ENCODE results near the gene CACNA1B.
A peak's percentile ranks its signal among the peaks of the same experiment; 100 is the strongest.
"Not testable (repeated sequence)": the region's sequence is repeated elsewhere in the genome, so short reads cannot be mapped to it uniquely, and the experiment has no call there.

The CACNA1B gene

DNA sequence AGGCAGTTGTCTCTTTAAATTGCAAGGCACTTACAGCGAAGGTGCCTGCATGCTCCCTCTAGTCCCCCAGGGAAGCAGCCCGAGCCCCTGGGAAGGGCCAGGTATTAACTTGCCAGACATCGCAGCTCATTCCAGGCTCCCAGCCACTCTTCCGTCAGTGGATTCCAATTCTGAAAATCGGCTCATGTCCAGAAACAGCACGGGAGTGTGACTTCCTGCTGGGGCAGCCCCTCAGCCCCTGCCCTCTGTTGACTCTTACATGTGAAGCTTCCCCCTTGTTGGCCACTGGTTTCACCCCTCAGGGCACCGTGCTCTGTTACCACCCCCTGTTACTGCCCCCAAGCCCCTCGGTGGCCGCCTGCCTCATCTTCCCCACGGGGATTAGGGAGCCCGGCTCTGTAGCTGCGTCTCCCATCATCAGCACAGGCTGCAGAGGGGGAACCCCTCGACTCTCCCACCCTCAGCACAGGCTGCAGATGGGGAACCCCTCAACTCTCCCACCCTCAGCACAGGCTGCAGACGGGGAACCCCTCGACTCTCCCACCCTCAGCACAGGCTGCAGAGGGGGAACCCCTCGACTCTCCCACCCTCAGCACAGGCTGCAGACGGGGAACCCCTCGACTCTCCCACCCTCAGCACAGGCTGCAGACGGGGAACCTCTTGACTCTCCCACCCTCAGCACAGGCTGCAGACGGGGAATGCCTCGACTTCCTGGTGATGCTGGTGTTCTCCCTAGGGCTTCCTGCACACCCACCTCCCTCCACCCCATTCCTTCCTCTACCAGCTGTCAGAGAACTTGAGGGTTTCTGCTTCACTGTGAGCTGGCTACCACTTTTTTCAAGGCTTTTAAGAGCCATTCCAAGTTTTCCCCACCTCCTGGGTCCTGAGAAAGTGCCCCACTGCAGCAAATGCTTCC, 11.1 kb upstream of the CACNA1B start:
- DNase-seq = no peak

DNA sequence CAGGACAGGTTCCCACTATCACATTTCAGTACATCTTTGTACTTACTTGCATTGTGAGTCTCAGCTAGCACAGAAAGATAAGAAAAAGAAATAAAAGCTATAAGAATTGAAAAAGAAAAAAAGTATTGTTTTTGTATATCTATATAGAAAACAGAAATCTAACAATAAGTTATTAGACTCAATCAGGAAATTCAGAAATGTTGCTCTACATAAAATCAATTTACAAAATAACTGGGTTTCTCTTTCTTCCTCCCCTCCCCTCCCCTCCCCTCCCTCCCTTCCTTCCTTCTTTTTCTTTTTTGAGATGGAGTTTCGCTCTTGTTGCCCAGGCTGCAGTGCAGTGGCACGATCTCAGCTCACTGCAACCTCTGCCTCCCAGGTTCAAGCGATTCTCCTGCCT, 7.2 kb upstream of the CACNA1B start:
- DNase-seq = no peak

GRCh38 chr9:137872296-137872695, 5.3 kb upstream of the CACNA1B start:
- no peak for DNase-seq

GRCh38 chr9:137873408-137873807, 4.2 kb upstream of the CACNA1B start:
- DNase-seq = no peak

GRCh38 chr9:137873858-137874362, 3.7 kb upstream of the CACNA1B start:
- DNase-seq = no peak

DNA sequence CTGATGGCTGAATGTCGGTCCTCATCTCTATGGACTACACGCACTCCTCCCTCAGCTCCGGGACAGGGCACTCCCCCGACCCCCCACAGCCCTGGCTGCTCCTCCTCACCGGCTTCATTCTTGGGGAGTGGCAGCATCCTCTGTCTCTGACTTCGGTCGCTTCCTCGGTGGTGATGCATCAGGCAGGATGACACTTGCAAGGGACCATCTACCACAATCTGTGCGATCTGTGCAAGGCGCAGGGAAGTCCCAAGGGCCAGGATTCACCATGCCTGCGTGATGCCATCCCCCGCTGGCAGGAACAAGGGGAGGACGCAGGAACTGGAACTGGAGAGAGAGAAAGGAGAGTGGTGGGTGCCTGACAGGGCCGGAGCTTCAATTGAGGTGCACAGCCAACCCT, 2.2 kb upstream of the CACNA1B start:
- DNase-seq = no peak

DNA sequence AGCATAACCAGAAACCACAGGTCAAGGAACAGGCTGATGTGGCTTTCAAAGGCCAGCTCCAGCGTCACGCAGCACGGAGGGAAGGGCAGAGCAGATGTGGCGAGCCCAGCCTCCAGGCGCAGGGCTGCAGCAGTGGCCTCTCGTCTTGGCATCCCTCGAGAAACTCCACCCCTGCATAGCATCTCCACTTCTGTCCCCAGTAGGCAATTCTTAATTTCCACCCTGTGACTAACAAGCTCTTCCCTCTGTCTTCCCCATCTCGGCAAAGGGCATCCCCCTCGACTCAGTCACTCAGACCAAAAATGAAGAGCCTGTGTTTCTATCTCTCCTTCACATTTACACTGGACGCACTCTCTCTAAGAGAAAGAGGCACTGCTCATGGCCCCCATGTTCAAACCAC, 1.7 kb upstream of the CACNA1B start:
- DNase-seq = no peak

- DNase-seq = no peak
Observed at GRCh38 chr9:137876269-137876668, 1.3 kb upstream of the CACNA1B start.

- no peak for DNase-seq
Observed at GRCh38 chr9:137876781-137877386, 698 bp upstream of the CACNA1B start.

GRCh38 chr9:137878146-137878941, 762 bp downstream of the CACNA1B start:
- peak; percentile 34 for DNase-seq

DNA sequence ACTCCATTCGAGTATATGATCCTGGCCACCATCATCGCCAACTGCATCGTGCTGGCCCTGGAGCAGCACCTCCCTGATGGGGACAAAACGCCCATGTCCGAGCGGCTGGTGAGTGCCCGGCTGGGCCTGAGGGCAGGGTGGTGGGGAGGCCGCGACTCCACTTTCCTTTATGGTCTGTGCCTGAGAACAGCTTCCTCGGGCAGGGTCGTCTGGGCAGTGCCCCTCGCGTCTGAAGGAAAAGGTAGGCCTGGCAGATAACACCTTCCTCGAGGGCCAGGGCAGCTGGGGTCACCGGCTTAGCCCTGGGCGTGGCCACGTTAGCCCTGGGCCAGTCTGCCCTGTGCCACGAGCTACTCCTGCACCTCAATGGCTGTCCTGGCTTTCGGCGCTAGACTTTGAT, 1.5 kb downstream of the CACNA1B start:
- DNase-seq = no peak

- no peak for DNase-seq
Observed at GRCh38 chr9:137879566-137880150, 2.1 kb downstream of the CACNA1B start.

DNA sequence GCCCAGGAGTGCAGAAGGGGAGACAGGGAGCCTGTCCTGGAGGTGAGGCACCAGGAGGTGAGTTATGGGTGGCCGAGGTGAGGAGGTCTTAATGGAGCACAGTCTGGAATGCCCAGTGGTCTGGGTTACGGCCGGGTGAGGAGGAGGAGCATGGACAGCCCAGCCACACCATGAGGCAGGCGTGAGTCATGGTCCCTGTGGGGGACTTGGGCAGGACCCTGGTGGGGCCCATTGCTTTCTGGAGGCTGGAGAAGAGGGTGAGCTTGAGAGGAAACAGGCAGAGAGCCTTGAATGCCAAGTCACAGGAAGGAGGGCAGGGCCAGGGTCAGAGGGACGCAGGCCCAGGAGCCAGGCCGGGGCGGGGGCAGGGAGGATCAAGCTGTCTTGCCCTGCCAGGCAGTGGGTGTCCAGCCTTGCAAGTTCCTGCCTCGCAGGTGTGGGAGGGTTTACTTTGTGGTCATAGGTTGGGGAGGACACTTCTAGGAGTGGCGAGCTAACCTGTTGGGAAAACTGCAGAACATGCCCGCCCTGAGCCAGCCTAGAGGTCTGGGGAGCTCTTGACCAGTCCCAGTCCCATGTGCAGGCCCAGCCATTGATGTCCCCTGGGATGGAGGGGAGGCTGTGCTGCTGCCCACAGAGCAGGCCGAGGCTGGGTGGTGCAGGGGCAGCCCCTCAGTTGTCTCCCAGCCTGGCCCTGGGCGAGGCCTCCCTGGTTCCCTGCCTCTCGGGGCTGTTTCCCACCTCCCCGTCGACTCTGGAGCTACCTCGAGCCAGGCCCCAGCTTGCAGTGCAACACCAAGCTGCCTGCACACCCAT, 2.8 kb downstream of the CACNA1B start:
- no peak for DNase-seq

DNA sequence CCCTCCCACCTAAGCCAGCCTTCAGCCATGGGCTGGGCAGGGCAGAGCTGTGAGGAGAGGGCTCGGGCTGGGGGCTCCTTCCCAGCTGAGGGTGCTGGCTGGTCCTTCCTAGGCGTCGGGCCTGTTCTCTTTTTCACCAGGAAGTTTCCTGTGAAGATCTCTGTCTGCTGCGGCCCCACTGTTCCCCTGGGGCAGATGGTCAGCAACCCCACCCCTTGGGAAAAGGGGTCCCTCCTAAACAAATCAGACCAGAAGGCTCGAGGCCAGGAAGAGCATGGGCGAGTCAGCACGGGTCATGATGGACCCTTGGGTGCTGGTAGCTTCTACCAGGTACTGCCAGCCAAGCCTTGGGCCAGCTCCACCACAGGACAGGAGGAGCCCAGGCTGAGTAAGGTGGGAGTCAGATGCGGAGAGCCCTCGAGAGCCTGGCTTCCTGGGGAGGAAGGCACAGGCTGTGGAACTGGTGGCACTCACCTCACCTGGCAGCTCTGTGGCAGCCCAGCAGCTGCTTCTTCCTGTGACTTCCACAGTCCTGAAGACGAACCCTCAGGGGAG, 3.5 kb downstream of the CACNA1B start:
- no peak for DNase-seq

DNA sequence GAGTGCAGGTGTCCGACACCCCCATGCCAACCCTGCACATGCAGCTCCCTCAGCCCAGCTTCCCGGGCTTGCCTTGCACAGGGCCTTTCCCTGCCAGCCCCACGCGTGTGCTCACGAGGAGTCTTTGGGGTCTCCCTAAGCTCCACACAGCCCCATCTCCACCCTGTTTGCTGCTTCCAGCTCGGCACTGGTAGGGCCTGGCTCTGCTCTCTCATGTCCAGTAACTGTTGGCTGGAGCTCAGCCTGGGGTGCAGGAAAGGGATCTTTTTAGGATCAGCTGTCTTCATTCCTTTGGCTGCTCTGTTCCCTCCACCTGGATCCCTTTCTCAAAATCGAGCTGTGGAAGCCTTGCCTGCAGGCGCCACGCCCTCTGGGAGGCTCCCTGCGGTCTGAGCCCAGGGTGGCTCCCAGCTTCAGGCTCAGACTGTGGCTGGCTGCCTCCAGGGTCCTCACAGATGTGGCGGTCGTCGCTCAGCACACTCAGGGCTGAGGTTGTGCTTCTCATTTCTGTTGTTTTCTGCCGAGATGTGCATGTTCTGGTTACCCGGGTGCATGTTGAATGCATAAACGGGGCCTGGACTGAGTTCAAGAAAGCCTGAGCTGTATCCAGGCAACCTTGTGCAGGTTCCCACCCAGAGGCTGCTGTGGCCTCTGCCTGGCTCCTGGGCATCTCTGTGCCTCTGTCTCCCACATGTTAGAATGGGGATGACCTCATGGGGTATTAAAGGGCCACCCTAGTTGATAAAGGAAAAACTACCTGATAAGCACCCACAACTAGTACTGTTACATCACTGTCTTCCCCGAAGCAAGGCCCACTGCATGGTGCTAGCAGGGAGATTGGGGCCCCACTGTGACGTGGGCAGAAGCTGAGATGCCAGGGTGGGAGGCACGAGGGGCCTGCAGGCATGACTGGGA, 4.3 kb downstream of the CACNA1B start:
- no peak for DNase-seq

DNA sequence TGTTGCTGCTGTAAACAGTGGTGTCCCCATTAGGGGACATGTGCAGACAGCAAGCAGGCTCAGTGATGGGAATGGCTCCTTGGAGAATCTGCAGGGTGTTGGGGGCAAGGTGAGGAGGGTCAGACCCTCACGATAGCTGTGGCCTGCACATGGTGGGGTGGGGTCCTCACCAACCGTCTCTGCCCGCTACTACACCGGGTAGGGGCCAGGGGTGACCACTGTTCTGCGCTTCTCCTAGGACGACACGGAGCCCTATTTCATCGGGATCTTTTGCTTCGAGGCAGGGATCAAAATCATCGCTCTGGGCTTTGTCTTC, 4.9 kb downstream of the CACNA1B start:
- DNase-seq = no peak

DNA sequence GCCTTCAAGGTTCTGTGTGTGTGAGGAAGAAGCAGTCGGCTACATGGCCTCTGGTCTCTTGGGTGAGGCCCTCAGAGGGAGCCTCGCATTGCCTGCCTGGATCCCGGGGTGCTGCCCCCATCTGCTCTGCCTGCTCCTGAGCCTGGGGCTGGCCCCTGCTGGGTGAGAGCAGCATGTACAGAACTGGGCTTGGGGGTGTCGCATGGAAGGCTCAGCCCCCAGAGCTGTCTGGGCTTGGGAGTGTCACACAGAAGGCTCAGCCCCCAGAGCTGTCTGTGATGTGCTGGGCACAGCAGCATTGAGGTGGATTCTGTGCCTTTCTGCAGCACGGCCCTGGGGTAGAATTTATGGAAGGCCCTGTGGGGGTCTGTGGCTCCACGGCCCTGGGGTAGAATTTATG, 6.4 kb downstream of the CACNA1B start:
- DNase-seq = not testable (repeated sequence)

DNA sequence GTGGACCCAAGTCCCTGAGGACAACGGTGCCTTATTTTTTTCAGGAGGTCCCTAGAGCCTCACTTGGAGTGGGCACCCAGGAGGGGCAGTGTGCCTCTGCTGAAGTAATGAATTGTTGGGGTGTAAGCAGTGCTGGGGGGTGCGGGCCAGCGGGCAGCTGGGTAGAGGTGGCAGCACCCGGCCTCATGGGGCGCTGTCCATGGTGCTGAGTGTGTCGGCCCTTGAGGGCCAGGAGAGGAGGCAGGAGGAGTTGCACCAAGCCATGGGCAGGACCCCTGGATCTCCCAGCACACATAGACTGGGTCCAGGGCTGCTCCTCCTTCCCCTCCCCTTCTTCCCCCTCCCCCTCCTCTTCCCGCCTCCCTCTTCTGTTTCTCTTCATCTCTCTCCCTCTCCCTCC, 7.0 kb downstream of the CACNA1B start:
- DNase-seq = peak; percentile 14

GRCh38 chr9:137885121-137885520, 7.5 kb downstream of the CACNA1B start:
- not testable (repeated sequence) for DNase-seq

DNA sequence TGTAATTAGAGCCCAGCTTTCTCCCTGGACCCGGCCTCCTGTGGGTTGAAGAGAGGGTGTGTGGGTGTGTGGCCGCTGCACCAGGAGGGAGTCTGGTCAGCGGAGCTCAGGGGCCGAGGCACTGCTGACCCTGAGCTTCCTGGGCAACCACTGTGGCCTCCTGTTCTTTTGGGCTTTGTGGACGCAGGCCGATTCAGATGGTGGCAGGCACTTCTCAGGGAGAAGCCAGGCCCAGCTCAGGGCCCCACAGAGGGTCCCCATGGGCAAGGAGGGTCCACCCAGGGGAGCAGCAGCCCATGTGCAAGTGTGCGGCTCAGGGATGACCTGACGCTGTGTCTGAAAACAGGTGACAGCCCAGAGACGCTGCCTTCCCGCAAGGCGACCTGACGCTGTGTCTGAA, 11.0 kb downstream of the CACNA1B start:
- DNase-seq = not testable (repeated sequence)

- not testable (repeated sequence) for DNase-seq
Observed at GRCh38 chr9:137889966-137890365, 12.4 kb downstream of the CACNA1B start.
